Loucy (cell line): ENCODE measurements around the gene ZIM2.

Experiments used
- H2AFZ ChIP-seq: fragments of 200-600 bp; sonication (generic); 2 replicates; pipeline ENCODE4 v1.6.0; 2016; ENCODE audit warnings: antibody characterized with exemption, mild to moderate bottlenecking, low read length, moderate library complexity
- H3F3A ChIP-seq: fragments of 200-600 bp; 2 replicates; pipeline ENCODE4 v1.6.0; 2016; ENCODE audit warnings: antibody characterized with exemption, low read depth, mild to moderate bottlenecking
- H3K27me3 ChIP-seq: fragments of 200-600 bp; sonication (generic); 2 replicates; pipeline ENCODE4 v1.6.1; 2014; ENCODE audit warnings: low read length, mild to moderate bottlenecking; ENCODE audit not compliant: insufficient read depth, poor library complexity, severe bottlenecking
- H3K36me3 ChIP-seq: fragments of 200-600 bp; sonication (generic); 2 replicates; pipeline ENCODE4 v1.6.1; 2016; ENCODE audit warnings: low read length; ENCODE audit not compliant: insufficient read depth
- H3K4me1 ChIP-seq: fragments of 200-600 bp; sonication (generic); 2 replicates; pipeline ENCODE4 v1.5.1; 2014; ENCODE audit warnings: low read length, mild to moderate bottlenecking; ENCODE audit not compliant: insufficient read depth, poor library complexity, severe bottlenecking
- H3K4me2 ChIP-seq: fragments of 200-600 bp; sonication (generic); 2 replicates; pipeline ENCODE4 v1.6.0; 2014; ENCODE audit warnings: antibody characterized with exemption, low read length, low read depth, mild to moderate bottlenecking; ENCODE audit not compliant: poor library complexity, severe bottlenecking
- H3K4me3 ChIP-seq: fragments of 200-600 bp; sonication (generic); 2 replicates; pipeline ENCODE4 v1.5.1; 2014; ENCODE audit warnings: low read length, mild to moderate bottlenecking, mixed read lengths; ENCODE audit not compliant: poor library complexity, severe bottlenecking
- H3K79me2 ChIP-seq: fragments of 200-600 bp; sonication (generic); 2 replicates; pipeline ENCODE4 v1.6.1; 2014; ENCODE audit warnings: low read length; ENCODE audit not compliant: insufficient read depth
- H3K9ac ChIP-seq: fragments of 200-600 bp; sonication (generic); 2 replicates; pipeline ENCODE4 v1.6.0; 2014; ENCODE audit warnings: mild to moderate bottlenecking, low read depth, low read length, moderate library complexity; ENCODE audit not compliant: poor library complexity, severe bottlenecking
- H3K9me2 ChIP-seq: fragments of 200-600 bp; sonication (generic); replicated peaks from 2 replicates; pipeline ENCODE4 v1.6.1; 2016; ENCODE audit warnings: low read depth, low read length, mixed read lengths
- H3K9me3 ChIP-seq: fragments of 200-600 bp; sonication (generic); 2 replicates; pipeline ENCODE4 v1.6.1; 2014; ENCODE audit warnings: mild to moderate bottlenecking, antibody characterized with exemption, low read length, low read depth; ENCODE audit not compliant: insufficient read depth
- H4K20me1 ChIP-seq: fragments of 200-600 bp; sonication (generic); 2 replicates; pipeline ENCODE4 v1.6.0; 2014; ENCODE audit warnings: antibody characterized with exemption, low read length, mild to moderate bottlenecking; ENCODE audit not compliant: insufficient read depth, poor library complexity, severe bottlenecking
- CTCF ChIP-seq: fragments of 200-600 bp; sonication (generic); conservative IDR thresholded peaks from 2 replicates; pipeline ENCODE4 v1.5.1; 2014; ENCODE audit warnings: mild to moderate bottlenecking, antibody characterized with exemption, low read length
- EZH2phosphoT487 ChIP-seq: fragments of 200-600 bp; IDR thresholded peaks from 2 replicates; pipeline ENCODE4 v1.6.1; 2018; ENCODE audit warnings: antibody characterized with exemption, mild to moderate bottlenecking, moderate library complexity, borderline replicate concordance

The ZIM2 gene

GRCh38 chr19:56836059-56836458, 4.5 kb downstream of the ZIM2 start:
- TF ChIP-seq CTCF (no peak), EZH2phosphoT487 (no peak)
- H3K9me2 ChIP-seq = no peaks in the 10 kb centered on the region
- no peaks in the 10 kb centered on the region for H3K4me1 ChIP-seq
- no peaks in the 10 kb centered on the region for H4K20me1 ChIP-seq
- peaks cover 22% of the 10 kb centered on the region; the same call in 1 of the 2 replicates for H3K9me3 ChIP-seq
- H3K4me2 ChIP-seq = no peak overlapping the region
- H3K36me3 ChIP-seq = no peaks in the 10 kb centered on the region
- H3K4me3 ChIP-seq = no peak overlapping the region
- no peaks in the 10 kb centered on the region for H3K79me2 ChIP-seq
- no peak overlapping the region for H2AFZ ChIP-seq
- no peaks in the 10 kb centered on the region for H3K27me3 ChIP-seq
- H3K9ac ChIP-seq = no peak overlapping the region
- no peaks in the 10 kb centered on the region for H3F3A ChIP-seq

GRCh38 chr19:56835401-56835800, 5.1 kb downstream of the ZIM2 start:
- Histone ChIP-seq H3K27me3 (no peaks in the 10 kb centered on the region), H3K79me2 (no peaks in the 10 kb centered on the region), H2AFZ (no peak overlapping the region), H3K36me3 (no peaks in the 10 kb centered on the region), H3K9ac (no peak overlapping the region), H3F3A (no peaks in the 10 kb centered on the region), H3K4me2 (no peak overlapping the region), H3K4me1 (no peaks in the 10 kb centered on the region), H3K4me3 (no peak overlapping the region), H3K9me3 (peaks cover 22% of the 10 kb centered on the region; the same call in 1 of the 2 replicates), H3K9me2 (no peaks in the 10 kb centered on the region), H4K20me1 (no peaks in the 10 kb centered on the region)
- TF ChIP-seq EZH2phosphoT487 (no peak), CTCF (no peak)

GRCh38 chr19:56834564-56835375, 5.8 kb downstream of the ZIM2 start:
- H4K20me1 ChIP-seq = no peaks in the 10 kb centered on the region
- no peaks in the 10 kb centered on the region for H3K27me3 ChIP-seq
- no peak overlapping the region for H2AFZ ChIP-seq
- no peak overlapping the region for H3K4me3 ChIP-seq
- H3K36me3 ChIP-seq = no peaks in the 10 kb centered on the region
- no peak overlapping the region for H3K4me2 ChIP-seq
- TF ChIP-seq EZH2phosphoT487 (no peak), CTCF (no peak)
- no peaks in the 10 kb centered on the region for H3F3A ChIP-seq
- H3K4me1 ChIP-seq = no peaks in the 10 kb centered on the region
- H3K9me2 ChIP-seq = no peaks in the 10 kb centered on the region
- H3K9ac ChIP-seq = no peak overlapping the region
- H3K9me3 ChIP-seq = peaks cover 22% of the 10 kb centered on the region; the same call in 1 of the 2 replicates
- no peaks in the 10 kb centered on the region for H3K79me2 ChIP-seq
